GM21515 (cell line): ENCODE data around the gene PSTK.

ENCODE experiments used
- ATAC-seq: cut with Tn5 transposase; IDR thresholded peaks from one replicate; pipeline ENCODE4 v1.9.1; 2021; ENCODE audit not compliant: unreplicated experiment

PSTK gene

GRCh38 chr10:123018531-123018930 lies 38.3 kb downstream of the PSTK start:
- ATAC-seq, result no peak

GRCh38 chr10:123019264-123019663 lies 39.1 kb downstream of the PSTK start:
- no peak for ATAC-seq

GRCh38 chr10:123019941-123020703 lies 39.9 kb downstream of the PSTK start:
- no peak for ATAC-seq

- ATAC-seq, result no peak
Observed at GRCh38 chr10:123021517-123021916, 41.3 kb downstream of the PSTK start.

GRCh38 chr10:123024540-123024939 lies 44.3 kb downstream of the PSTK start:
- ATAC-seq, result no peak

GRCh38 chr10:123026302-123026701 lies 46.1 kb downstream of the PSTK start:
- ATAC-seq, result no peak

GRCh38 chr10:123027861-123028260 lies 47.7 kb downstream of the PSTK start:
- no peak for ATAC-seq

- no peak for ATAC-seq
Observed at GRCh38 chr10:123031124-123031523, 50.9 kb downstream of the PSTK start.

GRCh38 chr10:123034332-123034731 lies 54.1 kb downstream of the PSTK start:
- ATAC-seq, result no peak

GRCh38 chr10:123035467-123036086 lies 55.4 kb downstream of the PSTK start:
- no peak for ATAC-seq

- ATAC-seq, result no peak
Observed at GRCh38 chr10:123038782-123039631, 58.8 kb downstream of the PSTK start.

GRCh38 chr10:123039632-123039930 lies 59.4 kb downstream of the PSTK start:
- ATAC-seq, result no peak
